Renal cortical epithelial cell (primary cell): Measurements from ENCODE around the gene ABCA4. TPM values are rescaled to one million over a fixed set of nuclear protein-coding genes. Genes with fewer than 3 reads are reported as not detected.

Source experiments
- DNase-seq: peaks from one replicate; pipeline ENCODE4 v3.0.0-alpha.2; 2011; ENCODE audit warnings: low read depth
- total RNA-seq: library from RNA; depleted of rRNA; stranded (reverse); fragments of >200 nt; gene quantifications from 2 replicates; pipeline ENCODE4 v1.2.3, GENCODE V29; 2014

The ABCA4 gene
- total RNA-seq, 1 donor from 2014 or later, result 1.3 TPM

DNA sequence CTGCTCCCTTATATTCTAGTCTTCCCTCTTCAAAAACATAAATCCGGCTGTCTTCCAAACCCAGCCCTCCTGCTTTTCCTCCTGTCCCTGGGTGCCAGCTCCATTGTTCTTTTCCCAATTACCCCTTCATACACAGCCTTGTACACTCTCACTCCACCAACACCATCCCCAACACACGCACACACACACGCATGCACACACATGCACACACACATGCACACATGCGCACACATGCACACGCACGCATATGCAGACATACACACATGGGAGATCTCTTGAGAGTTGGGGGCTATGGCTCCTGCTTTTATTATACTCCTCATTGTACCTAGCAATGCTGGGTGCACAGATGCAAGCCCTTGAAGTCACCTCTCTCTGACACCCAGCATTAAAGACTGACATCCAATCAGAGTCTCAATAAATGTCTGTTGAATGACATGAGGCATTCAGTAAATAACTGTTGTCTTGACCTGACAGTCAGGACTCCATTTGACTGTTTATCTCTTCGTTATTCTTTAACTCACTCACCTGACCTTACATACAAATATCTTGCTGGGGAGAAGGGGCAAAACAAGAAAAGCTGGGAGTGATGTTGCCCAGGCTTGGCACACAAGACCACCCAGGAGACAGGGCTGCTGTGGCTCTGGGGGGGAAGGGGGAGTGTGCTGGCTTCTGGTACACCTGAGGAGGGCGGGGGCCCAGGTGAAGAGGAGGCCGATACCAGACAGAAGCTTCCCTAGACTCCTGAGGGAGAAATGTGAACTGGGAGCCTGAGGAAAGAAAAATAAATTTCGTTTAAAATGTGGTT, 16.0 kb downstream of the ABCA4 start:
- no peak for DNase-seq

- no peak for DNase-seq
These were observed 16.7 kb downstream of the ABCA4 start for GRCh38 chr1:94104127-94104684.

- DNase-seq, result no peak
These were observed 17.3 kb downstream of the ABCA4 start for GRCh38 chr1:94103608-94104007.

DNA sequence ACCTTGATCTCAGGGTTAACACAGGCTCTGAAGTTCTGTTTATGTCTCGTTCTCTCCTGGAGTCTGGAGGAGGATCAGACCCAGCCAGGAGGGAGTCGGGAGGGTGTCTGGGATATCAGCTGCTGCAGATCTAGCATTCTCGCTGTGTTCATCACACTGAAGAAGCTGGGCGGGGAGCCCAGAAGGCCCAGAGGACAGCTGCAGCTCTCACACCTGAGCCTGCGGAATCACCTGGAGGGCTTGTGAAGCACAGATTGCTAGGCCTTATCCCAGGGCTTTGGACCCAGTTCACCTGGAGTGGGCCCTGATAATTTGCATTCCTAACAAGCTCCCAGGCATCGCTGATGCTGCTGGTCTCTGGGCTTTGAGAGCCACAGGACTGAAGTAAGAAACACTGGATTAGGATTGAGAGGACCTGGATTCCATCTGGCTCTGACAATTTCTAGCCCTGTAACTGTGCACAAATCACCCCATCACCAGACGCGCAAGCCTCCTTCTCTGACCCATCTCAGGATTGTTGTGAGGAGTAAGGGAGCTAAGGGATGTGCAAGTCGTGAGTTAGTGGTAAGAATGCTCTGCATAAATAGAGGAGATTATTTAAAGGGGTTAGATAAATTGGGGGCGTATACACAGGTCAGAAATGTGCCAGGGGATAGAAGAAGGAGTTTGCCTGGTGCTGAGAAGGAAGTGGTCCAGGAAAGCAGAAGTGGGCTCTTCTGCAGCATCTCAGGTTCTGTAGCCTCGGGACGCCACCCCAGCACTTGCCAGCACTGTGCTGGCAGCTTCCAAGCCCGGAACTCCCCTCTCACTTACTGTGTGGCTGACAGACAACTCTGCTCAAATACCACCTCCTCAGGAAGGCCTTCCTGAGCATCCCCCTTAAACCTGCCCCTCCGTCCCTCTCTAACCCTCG, 19.1 kb downstream of the ABCA4 start:
- no peak for DNase-seq

DNA sequence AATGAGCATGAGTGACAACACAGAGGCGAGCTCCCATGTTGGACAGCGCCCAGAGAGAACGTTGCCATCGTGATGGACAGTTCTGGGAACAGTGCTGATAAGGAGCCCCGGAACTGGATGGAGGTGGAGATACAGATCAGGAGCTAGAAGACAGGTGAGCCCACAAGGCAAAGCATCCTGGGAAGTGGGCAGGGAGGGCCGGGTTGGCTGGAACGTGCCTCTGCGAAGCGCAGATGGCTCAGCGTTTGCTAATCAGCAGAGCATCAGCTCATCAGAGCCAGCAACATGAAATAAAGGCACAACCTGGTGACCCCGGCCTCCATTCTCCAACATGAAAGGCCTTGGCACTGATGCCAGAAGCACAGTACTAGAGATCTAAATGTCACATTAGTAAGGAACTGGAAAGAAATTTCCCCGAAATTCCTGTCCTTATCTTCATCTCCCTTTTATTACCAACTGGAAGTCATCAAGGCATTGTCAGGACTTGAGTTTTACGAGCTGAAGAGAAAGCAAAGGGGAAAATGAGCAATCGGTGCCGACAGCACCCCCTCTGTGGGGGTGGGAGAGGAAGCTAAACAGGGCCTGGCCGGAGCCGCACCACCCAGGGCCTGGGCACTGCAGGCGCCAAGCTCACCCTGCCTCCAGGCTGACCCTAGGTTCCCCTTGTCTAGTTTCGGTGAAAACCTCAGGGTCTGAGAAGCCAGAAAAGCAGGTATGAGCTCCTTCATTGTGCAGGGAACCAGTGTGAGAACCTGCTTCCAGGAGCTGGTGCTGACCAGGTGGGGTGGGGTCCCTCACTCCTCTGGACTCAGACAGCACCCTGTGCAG, 19.9 kb downstream of the ABCA4 start:
- DNase-seq, result peak; percentile 23

DNA sequence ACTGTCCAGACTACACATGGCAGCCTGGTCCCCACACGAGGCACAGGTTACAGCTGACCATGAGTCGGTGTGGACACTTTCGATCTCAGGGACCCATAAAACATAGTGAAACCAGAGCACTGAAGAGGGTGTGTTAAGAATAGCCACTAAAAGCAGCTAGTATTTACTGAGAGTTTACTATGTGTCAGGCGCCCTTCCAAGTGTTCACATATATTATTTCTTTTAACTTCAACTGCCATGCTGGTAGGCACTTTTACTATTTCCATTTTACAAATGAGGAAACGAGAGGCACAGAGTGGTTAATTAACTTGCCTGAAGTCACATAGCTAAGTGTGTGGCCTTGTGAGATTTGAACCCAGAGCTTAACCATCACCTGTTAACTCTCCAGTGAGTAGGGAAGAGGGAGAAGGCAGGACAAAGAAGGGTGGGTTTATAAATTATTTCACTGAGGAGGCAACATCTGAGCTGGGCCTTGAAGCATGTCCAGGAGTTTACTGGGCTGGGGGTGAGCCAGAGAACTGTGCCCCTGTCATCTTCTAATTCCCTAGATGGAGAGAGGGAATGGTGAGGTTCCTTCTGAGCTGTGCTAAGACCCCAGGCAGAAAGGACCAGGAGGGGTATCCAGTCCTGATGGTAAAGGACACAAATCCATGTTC, 20.7 kb downstream of the ABCA4 start:
- DNase-seq, result no peak

GRCh38 chr1:94099303-94099702, 21.6 kb downstream of the ABCA4 start:
- no peak for DNase-seq

- DNase-seq, result no peak
These were observed 22.3 kb downstream of the ABCA4 start for GRCh38 chr1:94098585-94099111.

- no peak for DNase-seq
These were observed 24.0 kb downstream of the ABCA4 start for GRCh38 chr1:94096797-94097549.

GRCh38 chr1:94095744-94096469, 25.0 kb downstream of the ABCA4 start:
- no peak for DNase-seq

DNA sequence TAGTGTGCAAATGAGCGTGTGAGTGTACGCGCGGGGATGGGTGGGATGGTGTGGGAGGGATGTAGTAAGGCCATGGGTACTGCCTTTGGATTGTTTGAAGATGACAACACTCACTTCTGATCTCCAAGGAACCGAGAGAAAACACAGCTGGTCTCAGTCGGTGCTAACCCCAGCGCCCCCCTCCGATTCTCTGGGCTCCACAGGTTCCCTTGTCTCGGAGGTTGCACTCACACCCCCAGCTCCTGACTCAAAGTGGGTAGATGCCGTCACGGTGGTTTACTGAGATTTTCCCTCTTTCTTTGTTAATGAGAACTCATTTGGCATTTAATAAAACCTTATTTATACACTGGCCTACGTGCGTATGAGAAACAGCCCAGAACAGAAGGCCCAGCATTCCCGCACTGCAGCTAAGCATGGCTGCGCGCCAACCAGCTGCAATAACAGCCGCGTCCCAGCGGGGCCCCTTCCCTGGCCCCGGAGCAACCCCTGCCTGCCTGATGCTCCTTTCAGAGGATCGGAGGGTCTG, 25.8 kb downstream of the ABCA4 start:
- peak; percentile 53 for DNase-seq

GRCh38 chr1:94094469-94095111, 26.4 kb downstream of the ABCA4 start:
- DNase-seq, result peak; percentile 68

DNA sequence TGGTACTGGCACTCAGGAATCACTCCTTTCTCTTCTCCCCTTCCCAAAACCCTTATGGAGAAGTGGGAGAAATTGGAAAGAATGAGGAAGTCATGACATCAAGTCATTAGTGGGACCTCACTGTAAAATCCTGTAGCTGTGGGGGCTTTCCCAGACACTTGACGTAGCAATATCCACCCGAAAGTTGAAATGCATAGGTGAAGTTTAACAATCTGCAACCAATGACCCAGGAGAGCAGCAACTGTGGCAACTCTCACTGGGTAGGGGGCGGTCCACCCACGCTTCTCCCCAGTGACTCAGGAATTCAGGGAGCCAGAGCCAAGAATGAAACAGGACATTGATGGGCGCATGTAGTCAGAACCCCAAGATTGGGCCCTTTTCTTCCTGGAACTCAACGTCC, 27.0 kb downstream of the ABCA4 start:
- DNase-seq, result peak; percentile 91

DNA sequence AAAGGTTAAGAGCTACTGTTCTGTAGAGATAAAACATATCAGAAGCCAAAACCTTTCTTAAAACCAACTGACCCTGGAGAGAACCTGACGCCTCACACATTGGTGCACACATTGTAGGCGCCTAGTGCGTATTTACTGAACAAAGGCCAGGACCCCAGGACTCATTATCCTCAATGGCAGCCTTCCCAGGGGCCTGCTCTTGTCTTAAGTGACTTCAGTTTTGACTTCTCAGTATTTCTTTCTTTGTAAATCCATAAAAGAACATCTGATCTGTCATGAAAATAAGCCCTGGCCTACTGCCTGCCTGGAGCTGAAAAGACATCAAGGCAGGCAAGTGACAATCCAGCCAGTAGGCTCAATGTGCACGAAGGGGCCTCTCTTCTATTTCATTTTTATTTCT, 27.6 kb downstream of the ABCA4 start:
- no peak for DNase-seq

DNA sequence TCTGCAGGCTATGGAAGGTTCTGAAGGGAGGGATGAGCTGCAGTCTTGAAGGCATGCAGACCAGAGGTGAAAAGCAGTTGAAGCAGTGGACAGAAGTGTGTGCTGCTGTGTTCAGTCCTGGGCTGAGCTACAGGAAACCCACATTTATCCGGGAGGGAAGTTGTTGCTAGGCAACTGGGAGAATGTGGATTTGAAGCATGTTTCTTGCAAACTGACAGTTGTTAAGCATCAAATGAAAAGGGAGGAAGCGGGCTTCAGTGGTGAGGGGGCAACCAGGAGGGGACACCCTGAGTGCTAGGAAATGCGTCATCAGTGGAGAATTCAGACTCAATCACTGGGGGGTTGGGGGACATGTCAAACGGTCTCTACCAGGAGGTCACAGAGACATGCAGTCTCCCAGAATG, 28.7 kb downstream of the ABCA4 start:
- no peak for DNase-seq

- no peak for DNase-seq
These were observed 30.2 kb downstream of the ABCA4 start for GRCh38 chr1:94090761-94091160.

- no peak for DNase-seq
These were observed 33.8 kb downstream of the ABCA4 start for GRCh38 chr1:94087193-94087592.

DNA sequence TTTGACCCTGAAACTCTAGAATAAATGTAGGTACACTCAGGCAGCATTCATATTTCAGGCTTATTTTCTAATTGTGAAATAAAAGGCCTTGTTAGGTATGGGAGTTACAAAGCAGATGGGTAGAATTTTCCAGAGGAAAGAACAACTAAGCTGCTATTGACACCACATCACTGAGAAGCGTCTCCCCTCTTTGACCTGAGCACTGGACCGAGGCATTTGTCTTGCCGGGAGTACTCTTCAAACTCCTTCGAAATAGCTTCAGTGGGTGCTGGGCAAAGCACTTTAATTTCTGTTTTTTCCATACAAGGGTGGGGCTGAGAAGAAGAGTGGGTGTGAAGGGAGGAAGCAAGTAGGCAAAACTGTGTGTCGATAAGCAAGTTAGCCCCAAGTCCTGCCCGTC, 36.4 kb downstream of the ABCA4 start:
- peak; percentile 58 for DNase-seq

- DNase-seq, result no peak
These were observed 36.9 kb downstream of the ABCA4 start for GRCh38 chr1:94084085-94084484.
